Measurements from ENCODE around the gene MT1E. TPM values are rescaled to one million over a fixed set of nuclear protein-coding genes. Genes with fewer than 3 reads are reported as not detected.
"Not testable (repeated sequence)": the region's sequence is repeated elsewhere in the genome, so short reads cannot be mapped to it uniquely, and the experiment has no call there.

MT1E gene
- polyA plus RNA-seq, 1 donor, result 21.1 TPM

- no peak for DNase-seq
These were observed 18.4 kb upstream of the MT1E start for GRCh38 chr16:56607109-56607618.

DNA sequence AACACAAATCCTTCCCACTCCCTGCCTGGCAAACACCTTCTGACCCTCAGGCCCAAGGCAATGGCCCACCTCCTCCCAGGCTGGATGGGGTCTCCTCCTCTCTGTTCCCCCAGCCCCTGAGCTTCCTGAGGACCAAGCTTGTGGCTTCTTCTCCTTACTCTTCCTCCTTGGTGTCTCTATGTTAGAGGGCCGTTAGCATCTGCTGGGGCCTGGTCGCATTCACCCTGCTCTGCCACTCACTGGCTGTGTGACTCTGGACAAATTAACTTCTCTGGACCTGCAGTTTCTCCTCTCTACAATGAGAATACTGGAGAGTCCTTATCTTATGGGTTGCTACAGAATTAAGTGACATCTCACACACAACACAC is 17.9 kb upstream of the MT1E start:
- DNase-seq, result no peak

- DNase-seq, result peak; percentile 93
These were observed 17.3 kb upstream of the MT1E start, which contains the start of gene MT2A for GRCh38 chr16:56608043-56608875. Gene MT2A, plus strand, starts transcription at chr16:56608584. Its CDS starts 72 bp downstream, at chr16:56608656.

DNA sequence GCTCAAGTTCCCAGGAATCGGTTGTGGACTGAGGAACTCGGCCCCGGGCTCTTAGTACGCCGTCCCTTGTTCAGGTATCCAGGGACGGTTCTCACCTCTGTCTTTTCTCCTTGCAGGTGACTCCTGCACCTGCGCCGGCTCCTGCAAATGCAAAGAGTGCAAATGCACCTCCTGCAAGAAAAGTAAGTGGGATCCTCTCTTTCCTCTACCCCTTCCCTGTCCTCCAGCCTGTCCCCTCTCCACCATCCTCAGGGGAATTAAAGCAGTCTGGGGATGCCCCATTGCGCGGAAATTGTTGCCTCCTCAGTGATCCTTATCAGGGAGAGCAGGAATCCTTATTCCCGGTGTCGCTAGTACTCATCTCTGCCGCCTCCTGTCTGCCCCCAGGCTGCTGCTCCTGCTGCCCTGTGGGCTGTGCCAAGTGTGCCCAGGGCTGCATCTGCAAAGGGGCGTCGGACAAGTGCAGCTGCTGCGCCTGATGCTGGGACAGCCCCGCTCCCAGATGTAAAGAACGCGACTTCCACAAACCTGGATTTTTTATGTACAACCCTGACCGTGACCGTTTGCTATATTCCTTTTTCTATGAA is 16.6 kb upstream of the MT1E start:
- DNase-seq, result no peak

GRCh38 chr16:56609463-56609921 is 16.1 kb upstream of the MT1E start:
- DNase-seq, result peak; percentile 77

GRCh38 chr16:56610017-56610608 is 15.5 kb upstream of the MT1E start:
- no peak for DNase-seq

- DNase-seq, result no peak
These were observed 14.9 kb upstream of the MT1E start for GRCh38 chr16:56610609-56611111.

GRCh38 chr16:56611281-56611833 is 14.2 kb upstream of the MT1E start:
- no peak for DNase-seq

GRCh38 chr16:56613706-56614105 is 11.9 kb upstream of the MT1E start:
- no peak for DNase-seq

GRCh38 chr16:56614549-56614991 is 11.0 kb upstream of the MT1E start:
- no peak for DNase-seq

DNA sequence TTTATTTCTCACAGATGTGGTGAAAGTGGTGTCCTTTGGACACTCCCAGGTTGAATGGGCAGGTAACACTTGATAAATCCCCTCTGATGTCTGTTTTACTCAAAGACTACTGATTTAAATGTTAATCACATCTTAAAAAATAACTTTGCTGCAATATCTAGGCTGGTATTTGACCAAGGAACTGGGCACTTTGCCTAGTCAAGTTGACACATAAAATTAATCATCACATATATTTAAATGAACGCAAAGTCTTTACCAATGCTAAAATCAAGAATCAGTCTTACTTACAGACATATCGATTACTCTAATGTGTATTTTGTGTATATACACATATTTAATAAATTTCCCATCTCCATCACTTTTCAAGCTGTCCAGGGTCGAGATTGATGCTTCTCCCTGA is 10.2 kb upstream of the MT1E start:
- DNase-seq, result no peak

DNA sequence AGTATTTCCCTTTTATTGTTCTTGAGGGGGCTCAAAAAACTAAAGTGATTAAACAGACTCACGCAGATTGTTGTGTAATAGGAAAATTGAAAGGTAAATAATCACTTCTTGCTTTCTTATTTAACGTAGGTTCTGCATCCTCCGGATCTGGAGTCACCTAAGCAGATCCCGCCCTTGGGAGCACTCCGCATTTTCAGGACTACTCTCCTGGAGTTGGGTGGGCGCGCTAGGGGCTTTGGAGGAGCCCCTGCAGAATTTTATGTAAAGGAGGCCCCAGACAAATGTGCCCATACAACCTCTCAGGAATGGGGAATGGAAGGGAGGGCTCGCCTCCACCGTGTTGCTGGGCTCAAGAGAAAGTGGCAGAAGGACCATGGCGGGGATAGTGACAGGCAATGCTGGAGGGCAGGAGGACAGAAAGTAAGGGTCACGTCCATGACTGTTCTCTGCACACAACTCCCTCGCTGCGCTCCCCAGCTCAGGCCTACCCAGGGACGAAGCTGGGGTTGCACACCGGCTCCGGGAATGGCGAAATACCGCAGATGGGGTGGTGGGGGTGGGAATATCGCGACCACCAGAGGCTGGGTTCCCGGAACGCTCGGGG is 8.9 kb upstream of the MT1E start:
- DNase-seq, result no peak

DNA sequence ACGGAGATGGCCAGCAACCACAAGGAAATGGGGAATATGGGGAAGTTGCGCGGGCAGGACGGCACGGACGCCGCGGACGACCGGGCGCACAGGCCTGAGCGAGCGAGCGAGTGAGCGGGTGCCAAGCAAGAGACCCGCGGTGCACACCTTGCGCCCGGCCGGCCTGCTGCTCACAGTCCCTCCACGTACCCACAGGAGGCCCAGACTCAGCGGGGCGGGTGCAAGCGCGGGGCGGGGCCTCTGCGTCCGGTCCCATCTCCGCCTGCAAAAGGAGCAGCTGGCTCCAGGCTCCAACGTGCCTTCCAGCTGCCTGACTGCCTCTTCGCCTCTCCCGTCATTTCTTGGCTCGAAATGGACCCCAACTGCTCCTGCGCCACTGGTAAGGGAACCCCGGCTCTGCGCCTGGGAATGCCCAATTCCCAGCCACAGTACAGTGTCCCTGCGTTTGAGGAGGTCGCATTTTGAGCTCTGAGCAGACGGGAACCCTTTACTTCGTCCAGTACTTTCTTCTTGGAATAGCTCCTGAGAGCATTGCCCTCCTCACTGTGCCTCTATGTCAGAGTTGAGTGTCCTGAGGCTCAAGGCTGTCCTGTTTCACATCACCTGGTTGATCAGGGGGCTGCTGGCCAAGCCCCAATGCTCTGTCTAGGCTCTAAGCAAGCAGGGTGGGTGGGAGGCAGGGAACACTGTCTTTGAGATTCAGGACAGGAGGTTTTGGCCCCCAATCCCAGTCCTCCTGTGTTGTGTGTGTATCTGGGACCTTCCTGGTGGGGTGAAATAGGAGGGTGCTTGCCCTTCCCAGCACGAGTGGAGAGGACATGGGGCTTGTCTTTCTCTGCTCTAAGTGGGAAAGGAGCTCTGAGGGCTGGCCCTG is 8.1 kb upstream of the MT1E start:
- DNase-seq, result peak; percentile 69

GRCh38 chr16:56618138-56618537 is 7.4 kb upstream of the MT1E start:
- no peak for DNase-seq

- DNase-seq, result no peak
These were observed 5.2 kb upstream of the MT1E start for GRCh38 chr16:56620339-56620897.

GRCh38 chr16:56621665-56622445 is 3.7 kb upstream of the MT1E start:
- DNase-seq, result not testable (repeated sequence)

GRCh38 chr16:56623184-56623583 is 2.4 kb upstream of the MT1E start:
- not testable (repeated sequence) for DNase-seq

DNA sequence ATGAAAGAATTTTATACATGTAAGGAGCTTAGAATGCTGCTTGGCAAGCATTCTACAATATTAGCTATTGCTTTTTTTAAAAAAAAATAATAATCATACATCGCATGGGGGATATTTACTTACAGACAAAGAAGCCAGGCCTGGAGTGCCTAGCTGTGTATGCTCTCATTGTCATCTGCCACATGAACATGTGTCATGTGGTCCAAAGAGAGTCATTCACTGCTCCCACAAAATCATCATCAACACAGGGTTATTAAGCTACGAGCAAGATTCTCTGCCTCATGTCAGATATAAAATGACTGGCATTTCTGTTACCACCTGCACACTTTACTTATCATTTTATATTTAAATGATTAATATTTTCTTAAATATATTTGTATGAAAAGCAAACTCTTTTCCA is 1.9 kb upstream of the MT1E start:
- DNase-seq, result no peak

GRCh38 chr16:56625943-56626654 is 518 bp downstream of the MT1E start:
- peak; percentile 55 for DNase-seq

GRCh38 chr16:56626685-56627084 is 1.1 kb downstream of the MT1E start:
- no peak for DNase-seq

Data from hindlimb muscle (tissue), 1 donor.